ENCODE results near the gene KCNG2. TPM values are rescaled to one million over a fixed set of nuclear protein-coding genes. Genes with fewer than 3 reads are reported as not detected.

KCNG2 gene
- total and polyA plus RNA-seq, 12 donors, result 0.06 to 2.9 (median 0.50) TPM; not detected in 3

DNA sequence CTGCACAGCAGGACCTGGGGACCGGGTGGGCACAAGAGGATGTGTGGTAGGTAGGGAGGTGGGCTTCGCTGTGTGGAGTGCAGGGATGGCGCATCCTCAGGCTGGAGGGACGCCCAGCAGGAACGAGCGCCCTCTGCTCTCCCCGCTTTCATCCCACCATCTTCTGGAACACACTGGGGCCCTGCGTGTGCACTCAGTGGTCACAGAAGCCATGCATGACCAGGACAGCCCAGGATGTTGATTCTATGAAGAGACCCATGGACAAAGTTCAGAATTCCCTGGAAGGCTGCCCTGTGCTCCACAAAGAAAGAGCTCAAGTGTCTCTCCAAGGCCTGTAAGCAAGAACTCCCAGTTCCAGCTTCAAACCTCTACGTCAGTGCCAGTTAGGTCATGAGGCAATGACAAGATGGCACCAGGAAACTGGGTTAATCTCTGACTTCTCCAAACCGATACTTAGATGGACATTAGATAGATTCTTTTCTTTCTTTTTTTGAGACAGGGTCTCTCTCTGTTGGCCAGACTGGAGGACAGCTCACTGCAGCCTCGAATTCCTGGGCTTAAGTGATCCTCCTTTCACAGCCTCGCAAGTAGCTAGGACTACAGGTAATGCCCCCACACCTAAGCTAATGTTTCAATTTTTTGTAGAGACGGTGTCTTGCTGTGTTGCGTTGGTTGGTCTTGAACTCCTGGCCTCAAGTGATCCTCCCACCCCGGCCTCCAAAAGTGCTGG, 150.3 kb downstream of the KCNG2 start:
- 89 to 96% (median 91%) methylated on average over 14 to 15 of the region's 15 CpGs for whole genome bisulfite sequencing, 4 donors
- intact Hi-C loops (cut with DNase I), result no loop called here
- DNase-seq, result peak in 3 of 7 donors; percentile 4 to 47 (median 15)
- Histone ChIP-seq H3K36me3 (replicated peaks in 1 of 2) (peaks cover 0 to 1% of the 10 kb centered on the region in 2 donors), H3K4me1 (replicated peaks in 1 of 2) (peaks cover 6 to 38% of the 10 kb centered on the region in 2 donors), H3K27me3 (no peaks in the 10 kb centered on the region), H3K27ac (no peak overlapping the region), H3K4me3 (no peak overlapping the region), H3K9me3 (replicated peaks in 1 of 3) (no peaks in the 10 kb centered on the region)
- TF ChIP-seq, protein P1, sequence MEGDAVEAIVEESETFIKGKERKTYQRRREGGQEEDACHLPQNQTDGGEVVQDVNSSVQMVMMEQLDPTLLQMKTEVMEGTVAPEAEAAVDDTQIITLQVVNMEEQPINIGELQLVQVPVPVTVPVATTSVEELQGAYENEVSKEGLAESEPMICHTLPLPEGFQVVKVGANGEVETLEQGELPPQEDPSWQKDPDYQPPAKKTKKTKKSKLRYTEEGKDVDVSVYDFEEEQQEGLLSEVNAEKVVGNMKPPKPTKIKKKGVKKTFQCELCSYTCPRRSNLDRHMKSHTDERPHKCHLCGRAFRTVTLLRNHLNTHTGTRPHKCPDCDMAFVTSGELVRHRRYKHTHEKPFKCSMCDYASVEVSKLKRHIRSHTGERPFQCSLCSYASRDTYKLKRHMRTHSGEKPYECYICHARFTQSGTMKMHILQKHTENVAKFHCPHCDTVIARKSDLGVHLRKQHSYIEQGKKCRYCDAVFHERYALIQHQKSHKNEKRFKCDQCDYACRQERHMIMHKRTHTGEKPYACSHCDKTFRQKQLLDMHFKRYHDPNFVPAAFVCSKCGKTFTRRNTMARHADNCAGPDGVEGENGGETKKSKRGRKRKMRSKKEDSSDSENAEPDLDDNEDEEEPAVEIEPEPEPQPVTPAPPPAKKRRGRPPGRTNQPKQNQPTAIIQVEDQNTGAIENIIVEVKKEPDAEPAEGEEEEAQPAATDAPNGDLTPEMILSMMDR (IDR thresholded peaks at IDR 0.05), result no peak
- no peak for TF ChIP-seq POLR2A (IDR thresholded peaks at IDR 0.05)

DNA sequence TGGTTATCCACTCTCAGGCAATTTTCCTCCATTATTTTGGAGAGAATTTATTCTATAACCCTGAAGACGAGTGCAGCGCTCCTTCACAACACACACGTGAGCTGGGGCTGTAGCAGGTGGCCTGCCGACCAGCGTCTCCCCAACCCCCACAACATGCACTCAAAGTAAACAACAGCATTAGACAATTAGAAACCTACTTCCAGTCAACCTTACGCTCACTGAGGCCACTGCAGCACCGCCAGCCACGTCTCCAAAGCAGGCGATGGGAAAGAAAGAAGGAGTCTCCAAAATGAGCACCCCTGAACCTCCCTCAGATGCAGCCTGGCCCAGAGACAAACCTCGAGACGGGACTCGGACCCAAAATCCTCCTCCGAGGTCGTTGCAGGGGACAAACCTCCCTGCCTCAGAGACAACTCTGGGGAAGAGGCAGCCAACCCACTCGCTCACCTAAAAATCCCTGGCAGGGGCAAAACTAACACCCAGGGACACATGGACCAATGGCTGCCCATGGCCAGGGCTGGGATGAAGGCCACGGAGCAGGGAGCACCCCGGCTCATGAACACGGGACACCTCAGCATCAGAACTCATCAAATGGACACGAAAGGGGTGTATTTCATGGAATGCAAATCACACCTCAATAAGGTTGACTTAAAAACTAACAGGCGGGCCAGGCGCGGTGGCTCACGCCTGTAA, 151.1 kb downstream of the KCNG2 start:
- Histone ChIP-seq H3K27ac (peak overlapping the region in 3 of 5 donors; percentile 5 to 93 (median 80)), H3K4me1 (replicated peaks in 1 of 2) (peaks cover 6 to 38% of the 10 kb centered on the region in 2 donors), H3K9me3 (replicated peaks in 1 of 3) (no peaks in the 10 kb centered on the region), H3K27me3 (no peaks in the 10 kb centered on the region), H3K4me3 (no peak overlapping the region), H3K36me3 (replicated peaks in 1 of 2) (no peaks in the 10 kb centered on the region)
- DNase-seq, result peak in 4 of 7 donors; percentile 5 to 47 (median 6)
- no peak for TF ChIP-seq POLR2A (IDR thresholded peaks at IDR 0.05)
- TF ChIP-seq, protein P1 (IDR thresholded peaks at IDR 0.05), result no peak
- intact Hi-C loops (cut with DNase I), result no loop called here
- WGBS, 4 donors, result 90 to 92% (median 91%) methylated on average over 23 of the region's 23 CpGs

Other genes starting within 250 kb of the KCNG2 start
- 10 to 100 TPM in 8 of 9 donors, 1 to 10 TPM in 1; 9.0 to 21.3 (median 15.7) TPM for gene CTDP1, start 118.1 kb upstream of the KCNG2 start, total RNA-seq
- gene CTDP1, start 118.1 kb upstream of the KCNG2 start, polyA plus RNA-seq, result 10 to 100 TPM in 2 of 3 donors, 1 to 10 TPM in 1; 3.8 to 23.9 (median 20.7) TPM
- gene SLC66A2, start 153.7 kb downstream of the KCNG2 start, total RNA-seq, result 10 to 100 TPM; 12.5 to 47.8 (median 32.6) TPM
- 10 to 100 TPM in 2 of 3 donors, 1 to 10 TPM in 1; 5.1 to 40.0 (median 37.1) TPM for gene SLC66A2, start 153.7 kb downstream of the KCNG2 start, polyA plus RNA-seq
- 100 to 1,000 TPM in 1 of 9 donors, 10 to 100 TPM in 8; 27.9 to 119 (median 35.2) TPM for gene HSBP1L1, start 166.7 kb downstream of the KCNG2 start, total RNA-seq
- gene HSBP1L1, start 166.7 kb downstream of the KCNG2 start, polyA plus RNA-seq, result 100 to 1,000 TPM in 1 of 3 donors, 10 to 100 TPM in 2; 17.3 to 182 (median 77.6) TPM
- 100 to 1,000 TPM in 4 of 9 donors, 10 to 100 TPM in 5; 26.5 to 148 (median 84.3) TPM for gene TXNL4A, start 190.6 kb downstream of the KCNG2 start, total RNA-seq
- gene TXNL4A, start 190.6 kb downstream of the KCNG2 start, polyA plus RNA-seq, result 100 to 1,000 TPM in 1 of 3 donors, 10 to 100 TPM in 2; 79.6 to 128 (median 98.6) TPM
- 10 to 100 TPM; 25.0 to 45.1 (median 32.5) TPM for gene RBFA, start 236.5 kb downstream of the KCNG2 start, total RNA-seq
- 10 to 100 TPM; 21.2 to 31.9 (median 26.0) TPM for gene RBFA, start 236.5 kb downstream of the KCNG2 start, polyA plus RNA-seq